COR-L47 (cell line): ENCODE data around the gene BRAT1.

Experiments
- DNase-seq: peaks from one replicate; lab custom pipeline; 2025; lab: John Stamatoyannopoulos, UW

Gene BRAT1

GRCh38 chr7:2523461-2523936 lies 31.8 kb downstream of the BRAT1 start:
- DNase-seq = peak; percentile 91

DNA sequence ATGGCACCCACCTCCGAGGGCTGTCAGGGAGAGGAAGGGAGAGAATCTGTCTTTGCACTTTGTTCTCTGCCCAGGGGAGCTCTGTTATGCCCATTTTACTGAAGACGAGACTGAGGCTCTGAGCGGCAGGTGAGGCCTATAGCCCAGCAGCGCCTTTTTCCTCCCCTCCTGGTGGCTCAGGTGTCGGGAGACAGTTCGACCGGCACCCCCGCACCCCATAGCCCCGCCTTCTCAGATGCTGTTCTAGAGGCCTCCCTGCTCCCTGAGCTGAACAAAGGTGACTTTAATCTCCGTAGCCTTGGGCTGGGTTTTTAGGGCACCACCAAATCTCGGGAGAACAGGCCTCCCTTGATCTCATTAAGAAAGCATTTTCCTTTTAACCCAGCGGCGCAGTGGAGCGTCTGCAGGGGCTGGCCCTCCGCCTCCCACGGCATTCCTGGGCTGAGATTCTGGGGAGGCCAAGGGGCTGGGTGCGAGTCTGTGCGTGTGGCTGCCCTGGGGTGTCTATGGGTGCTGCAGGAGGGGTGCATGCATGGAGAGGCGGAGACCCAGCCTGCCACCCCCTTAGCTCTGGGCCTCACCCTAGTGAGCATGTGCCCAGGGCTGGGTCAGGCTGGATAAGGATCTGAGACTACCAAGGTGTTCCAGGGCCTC lies 32.4 kb downstream of the BRAT1 start:
- peak; percentile 45 for DNase-seq

DNA sequence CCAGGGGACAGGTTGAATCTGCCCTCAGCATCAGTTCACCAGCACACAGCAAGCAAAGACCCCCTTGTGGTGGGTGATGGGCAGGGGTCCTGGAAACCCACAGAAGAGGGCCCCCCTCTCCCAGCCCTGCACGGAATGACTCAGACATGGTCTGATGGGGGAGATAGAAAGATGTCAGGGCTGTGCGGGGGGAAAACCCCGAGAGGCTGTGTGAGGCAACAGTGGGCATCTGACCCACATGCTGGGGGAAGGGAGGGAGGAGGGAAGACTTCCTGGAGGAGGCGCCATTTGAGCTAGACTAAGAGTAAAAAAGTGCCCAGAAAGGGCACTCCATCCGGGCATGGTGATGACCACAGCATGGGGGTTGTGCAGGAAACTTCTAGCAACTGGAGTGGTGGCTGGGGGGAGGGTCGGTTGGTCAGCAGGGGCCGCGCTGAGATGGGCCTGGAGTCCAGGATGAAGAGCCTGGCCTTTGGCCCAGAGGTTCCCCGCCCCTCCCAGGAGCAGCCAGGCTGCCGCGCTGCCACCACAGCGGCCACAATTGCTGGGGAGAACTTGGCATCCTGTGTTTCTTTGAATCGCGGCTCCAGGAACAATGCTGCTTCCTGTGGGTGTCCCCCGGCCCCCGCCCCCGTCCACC lies 33.3 kb downstream of the BRAT1 start:
- peak; percentile 38 for DNase-seq

DNA sequence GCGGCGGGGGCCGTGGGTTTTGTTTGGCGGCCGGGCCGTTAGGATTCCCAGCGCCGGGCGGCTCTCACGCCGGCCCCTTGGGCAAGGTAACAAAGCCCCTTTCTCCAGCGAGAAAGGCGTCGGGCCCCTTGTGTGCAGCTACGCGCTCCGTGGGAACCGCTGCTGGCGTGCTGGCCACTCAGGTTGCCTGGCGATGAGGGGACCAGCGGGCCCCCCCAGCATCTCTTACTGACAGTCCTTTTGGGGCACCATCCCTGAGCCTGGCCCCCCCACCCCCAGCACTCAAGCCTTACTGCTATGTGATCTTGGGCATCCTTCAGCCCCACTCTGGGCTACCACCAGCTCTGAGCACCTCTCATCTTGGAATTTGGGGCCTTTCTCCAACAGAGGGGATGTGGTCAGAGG lies 34.0 kb downstream of the BRAT1 start:
- no peak for DNase-seq

DNA sequence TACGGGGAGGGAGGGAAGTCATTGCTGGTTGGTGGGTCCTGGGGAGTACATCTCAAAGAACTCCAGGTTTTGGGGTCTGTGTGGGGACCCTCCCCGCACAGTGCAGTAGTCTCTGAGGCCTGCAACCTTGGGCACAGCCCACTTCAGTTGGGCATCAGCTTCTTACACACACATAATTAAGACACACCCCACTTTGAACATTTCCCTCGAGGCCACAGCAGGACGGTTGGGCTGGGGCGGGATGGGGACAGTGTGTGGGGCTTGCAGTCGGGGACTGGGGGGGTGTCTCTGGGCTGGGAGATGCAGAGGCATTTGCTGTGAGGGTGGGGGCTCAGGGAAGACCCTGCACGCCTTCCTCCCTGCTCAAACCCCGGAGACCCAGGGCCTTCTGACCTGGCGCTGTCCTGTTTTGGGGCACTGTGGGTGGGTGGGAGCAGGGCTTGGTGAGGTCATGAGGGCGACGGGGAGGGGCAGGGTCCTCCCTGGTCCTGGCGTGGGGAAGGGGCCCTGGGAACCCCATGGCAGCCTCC lies 34.5 kb downstream of the BRAT1 start:
- no peak for DNase-seq

DNA sequence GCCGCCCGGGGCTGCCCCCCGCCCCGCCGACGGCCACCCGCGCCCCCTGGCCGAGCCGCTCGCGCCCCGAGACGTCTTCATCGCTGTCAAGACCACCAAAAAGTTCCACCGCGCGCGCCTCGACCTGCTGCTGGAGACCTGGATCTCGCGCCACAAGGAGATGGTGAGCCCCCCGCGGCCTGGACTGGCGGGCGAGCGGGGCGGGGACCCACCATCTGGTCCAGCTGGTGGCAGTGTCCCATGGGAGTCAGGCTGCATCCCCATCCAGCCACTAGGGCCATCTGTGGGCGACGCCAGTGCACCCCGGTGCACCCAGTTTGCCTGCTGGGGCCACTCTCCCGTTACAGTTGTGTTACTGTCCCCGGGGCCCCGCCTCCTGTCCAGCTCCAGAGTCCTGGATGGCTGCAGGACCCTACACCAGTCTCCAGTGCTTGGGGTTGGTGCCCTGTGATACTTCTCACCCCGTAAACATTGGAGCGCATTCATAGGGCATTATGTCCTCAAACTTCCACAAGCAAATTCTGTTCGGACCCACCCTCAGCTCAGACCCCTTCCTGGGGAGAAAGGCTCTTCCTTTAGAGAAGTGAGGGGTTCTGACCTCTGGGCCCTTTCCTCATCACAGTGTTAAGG lies 35.1 kb downstream of the BRAT1 start:
- DNase-seq = peak; percentile 21

DNA sequence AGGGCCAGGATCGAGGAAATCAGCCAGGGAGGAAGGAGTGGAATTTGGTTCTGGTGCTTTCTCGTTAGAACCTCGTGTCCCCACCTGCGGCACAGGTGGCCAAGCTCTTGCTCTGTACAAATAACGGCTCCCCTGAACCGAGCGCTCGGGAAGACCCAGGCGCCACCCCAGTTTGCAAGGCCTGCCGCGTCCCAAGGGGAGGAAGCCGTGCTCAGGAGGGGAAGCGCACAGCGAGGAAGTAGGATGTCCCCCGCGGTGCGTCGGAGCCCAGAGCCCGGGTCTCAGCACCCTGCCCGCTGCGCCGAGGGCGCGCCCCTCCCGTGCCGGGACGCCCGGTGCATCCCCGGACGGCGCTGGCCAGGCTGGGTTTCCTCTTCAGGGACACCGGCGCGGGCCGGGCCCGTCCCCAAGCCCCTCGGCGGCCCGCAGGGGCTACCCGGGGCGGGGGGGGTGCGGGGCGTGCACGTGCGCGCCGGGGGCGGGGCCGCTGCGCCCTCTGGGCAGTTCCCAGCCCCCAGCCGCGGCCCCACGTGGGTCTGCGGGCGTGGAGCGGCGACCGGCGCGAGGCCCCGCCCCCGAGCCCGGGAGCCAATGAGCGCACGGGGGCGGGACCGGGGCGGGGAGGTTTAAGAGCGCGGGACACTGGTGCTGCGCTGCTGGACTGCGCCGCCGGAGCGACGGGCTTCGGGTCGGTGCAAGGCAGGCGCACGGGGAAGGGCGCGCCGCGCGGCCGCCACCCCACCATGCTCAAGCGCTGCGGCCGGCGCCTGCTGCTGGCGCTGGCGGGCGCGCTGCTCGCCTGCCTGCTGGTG lies 36.0 kb downstream of the BRAT1 start, which contains the start of gene LFNG:
Gene LFNG, plus strand, starts transcription at position 656 of the 812 bp plus-strand sequence. Its CDS starts 88 bp downstream, at position 744.
- peak; percentile 91 for DNase-seq

DNA sequence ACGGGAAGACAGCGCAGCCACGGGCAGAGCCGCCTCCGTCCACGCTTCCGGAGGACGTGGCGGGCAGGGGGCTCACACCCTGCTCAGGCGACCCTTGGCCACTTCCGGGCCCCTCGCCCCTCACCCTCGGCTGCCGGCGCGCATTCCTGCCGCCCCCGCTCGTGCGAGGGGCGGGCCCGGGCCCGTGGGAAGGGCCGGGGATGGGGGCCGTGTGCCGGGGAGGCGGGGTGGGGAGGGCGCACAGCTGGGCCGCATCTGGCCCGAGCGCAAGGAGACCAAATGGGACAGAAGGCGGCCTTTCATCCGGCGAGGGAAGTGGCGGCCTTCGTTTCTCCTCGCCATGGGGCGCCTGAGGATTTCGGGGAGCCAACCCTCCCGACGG lies 36.6 kb downstream of the BRAT1 start:
- DNase-seq = no peak

- no peak for DNase-seq
Measured at GRCh38 chr7:2517678-2518507, 37.4 kb downstream of the BRAT1 start.

DNA sequence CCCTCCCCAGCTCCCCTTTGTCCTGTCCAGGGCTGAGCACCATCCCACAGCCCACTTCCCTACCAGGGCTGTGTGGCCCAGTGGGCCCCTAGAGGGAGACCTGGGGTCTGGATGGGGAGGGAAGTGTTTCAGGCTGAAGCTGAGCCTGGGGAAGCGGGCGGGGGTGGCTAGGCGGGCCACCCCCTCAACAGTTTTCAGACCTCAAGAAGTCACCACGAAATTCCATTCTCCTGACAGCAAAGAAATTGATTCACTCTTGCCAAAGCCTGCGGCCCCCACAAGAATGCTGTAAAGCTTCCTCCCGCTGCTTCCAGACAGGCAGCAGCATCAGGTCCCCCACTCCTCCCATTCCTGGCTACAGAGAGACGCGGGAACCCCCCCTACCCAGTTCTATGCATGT lies 38.3 kb downstream of the BRAT1 start:
- no peak for DNase-seq

DNA sequence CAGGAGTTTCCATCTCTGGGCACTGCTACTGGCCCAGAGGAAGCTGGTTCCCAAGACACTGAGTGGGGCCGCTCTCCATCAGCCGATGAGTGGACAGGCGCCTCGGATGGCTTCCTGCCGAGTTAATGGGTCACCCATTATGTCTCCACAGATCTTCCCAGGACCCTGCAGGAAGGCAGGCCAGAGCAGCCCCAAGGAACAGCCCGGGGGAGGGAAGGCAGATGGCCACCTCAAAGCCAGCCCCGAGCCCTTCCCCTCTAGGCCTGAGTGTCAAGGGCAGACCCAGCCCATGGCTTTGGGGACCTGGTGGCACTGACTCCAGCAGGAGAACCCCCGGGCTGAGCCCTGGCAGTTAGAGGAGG lies 39.1 kb downstream of the BRAT1 start:
- DNase-seq = no peak

- no peak for DNase-seq
Measured at GRCh38 chr7:2515424-2516193, 39.7 kb downstream of the BRAT1 start.

DNA sequence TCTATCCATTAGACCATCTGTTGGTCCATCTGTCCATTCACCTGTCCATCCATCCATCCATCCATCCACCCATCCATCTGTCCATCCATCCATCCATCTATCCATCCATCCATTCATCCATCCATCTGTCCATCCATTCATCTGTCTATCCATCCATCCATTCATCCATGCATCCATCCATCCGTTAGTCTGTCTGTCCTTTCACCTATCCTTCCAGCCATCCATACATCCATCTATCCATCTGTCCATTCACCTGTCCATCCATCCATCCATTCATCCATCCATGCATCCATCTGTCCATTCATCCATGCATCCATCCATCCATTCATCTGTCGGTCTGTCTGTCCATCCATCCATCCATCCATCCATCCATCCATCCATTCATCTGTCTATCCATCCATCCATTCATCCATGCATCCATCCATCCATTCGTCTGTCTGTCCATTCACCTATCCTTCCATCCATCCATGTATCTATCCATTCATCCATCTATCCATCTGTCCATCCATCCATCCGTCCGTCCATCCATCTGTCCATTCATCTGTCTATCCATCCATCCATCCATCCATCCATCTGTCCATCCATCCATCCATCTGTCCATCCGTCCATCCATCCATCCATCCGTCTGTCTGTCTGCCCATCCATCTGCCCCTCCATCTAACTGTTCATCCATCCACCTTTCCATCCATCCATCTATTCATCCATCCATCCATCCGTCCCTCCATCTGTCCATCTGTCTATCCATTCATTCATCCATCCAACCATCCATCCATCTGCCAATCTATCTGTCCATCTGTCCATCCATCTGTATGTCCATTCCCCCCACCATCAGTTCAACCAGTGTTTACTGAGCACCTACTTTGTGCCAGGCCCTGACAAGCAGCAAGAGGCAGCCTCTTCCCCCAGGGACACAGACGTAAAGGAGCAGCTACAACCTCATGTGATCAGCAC lies 40.6 kb downstream of the BRAT1 start:
- no peak for DNase-seq

DNA sequence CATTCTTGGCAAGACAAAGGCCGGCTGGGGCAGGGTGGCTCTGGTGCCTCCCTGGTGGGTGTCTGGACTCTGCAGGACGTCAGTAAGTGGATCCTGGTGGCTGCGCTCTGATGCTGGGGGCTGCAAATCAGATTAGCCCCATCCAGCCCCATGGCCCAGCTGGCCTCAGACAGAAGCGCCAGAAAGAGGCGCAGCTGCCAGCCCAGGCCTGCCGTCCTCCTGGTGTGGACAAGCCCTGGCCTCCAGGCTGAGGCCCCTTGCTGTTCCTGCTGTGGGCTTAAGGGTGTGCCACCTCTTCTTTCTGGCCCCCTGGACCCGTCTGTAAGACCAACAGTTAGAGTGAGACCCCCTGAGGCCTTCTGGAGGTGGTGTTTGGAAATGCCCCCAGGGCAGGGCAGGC lies 41.6 kb downstream of the BRAT1 start:
- DNase-seq = no peak

DNA sequence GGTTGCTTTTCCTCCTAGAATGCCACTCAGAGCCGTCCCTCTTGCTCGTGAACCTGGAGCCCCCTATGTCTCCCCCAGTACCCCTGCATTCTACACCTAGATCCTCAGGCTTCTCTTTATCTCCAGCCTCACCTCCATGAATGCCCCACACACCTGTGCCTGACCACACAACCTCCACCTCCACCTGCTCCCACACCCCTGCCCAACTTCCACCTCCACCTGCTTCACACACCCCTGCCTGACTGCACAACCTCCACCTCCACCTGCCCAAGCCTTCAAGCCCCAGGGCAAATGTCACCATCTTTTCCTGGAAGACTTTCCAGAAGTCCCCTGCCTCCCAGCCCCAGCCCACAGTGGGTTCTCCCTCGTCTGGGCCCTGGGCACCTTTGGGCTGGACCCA lies 42.6 kb downstream of the BRAT1 start:
- DNase-seq = no peak

DNA sequence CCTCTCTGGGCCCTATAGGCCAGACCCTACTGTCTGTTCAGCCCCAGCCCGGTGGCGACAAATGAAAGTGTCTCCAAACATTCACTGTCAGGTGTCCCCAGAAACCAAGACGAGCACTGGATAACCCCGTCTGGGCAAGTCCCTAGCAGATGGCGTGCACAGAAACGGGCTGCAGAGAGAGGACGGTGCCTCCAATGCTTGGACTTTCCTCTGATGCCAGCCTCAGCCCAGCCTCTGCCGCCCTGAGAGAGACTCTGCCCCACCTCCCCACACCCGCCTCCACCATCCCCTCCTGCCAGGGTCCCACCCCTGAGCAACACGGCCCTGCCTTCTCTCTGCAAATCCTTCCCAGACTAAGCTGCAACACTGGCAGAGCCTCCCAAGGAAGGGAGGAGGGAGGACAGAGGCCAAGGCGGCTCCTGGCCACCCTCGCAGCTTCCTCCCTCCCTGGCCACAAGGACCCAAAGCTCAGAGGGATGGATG lies 43.1 kb downstream of the BRAT1 start:
- DNase-seq = no peak

- no peak for DNase-seq
Measured at GRCh38 chr7:2511769-2512168, 43.6 kb downstream of the BRAT1 start.

GRCh38 chr7:2510909-2511768 lies 44.2 kb downstream of the BRAT1 start:
- peak; percentile 81 for DNase-seq
